C4-2B (cell line): ENCODE data around the gene RASSF5.
"Not testable (repeated sequence)": the region's sequence is repeated elsewhere in the genome, so short reads cannot be mapped to it uniquely, and the experiment has no call there.

Experiments
- H3K27ac ChIP-seq: fragments of 450-650 bp; 2 replicates; pipeline ENCODE4 v1.5.1; 2017
- ZFX ChIP-seq: fragments of 450-650 bp; IDR thresholded peaks from 2 replicates; pipeline ENCODE4 v1.6.1; 2017
- TF ChIP-seq, protein P1 (sequence below): fragments of 450-650 bp; conservative IDR thresholded peaks from 2 replicates; pipeline ENCODE4 v1.5.1; 2017; ENCODE audit warnings: mild to moderate bottlenecking

The RASSF5 gene

DNA sequence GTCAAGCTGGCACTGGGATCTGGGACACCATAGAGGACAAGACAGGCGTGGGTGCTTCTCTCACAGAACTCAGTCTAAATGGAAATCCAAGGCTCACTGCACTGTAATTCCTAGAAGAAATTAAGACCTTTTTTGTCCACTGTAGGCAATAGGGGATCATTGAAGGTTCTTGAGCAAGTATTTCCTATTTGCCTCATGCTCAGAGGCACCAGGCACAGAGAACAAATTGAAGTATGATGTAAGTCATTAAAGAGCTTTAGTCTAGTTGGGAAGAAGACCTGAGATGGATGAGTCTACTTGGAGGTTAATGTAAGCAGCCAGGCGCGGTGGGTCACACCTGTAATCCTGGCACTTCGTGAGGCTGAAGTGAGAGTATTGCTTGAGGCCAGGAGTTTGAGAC lies 70.3 kb downstream of the RASSF5 start:
- TF ChIP-seq, protein P1, sequence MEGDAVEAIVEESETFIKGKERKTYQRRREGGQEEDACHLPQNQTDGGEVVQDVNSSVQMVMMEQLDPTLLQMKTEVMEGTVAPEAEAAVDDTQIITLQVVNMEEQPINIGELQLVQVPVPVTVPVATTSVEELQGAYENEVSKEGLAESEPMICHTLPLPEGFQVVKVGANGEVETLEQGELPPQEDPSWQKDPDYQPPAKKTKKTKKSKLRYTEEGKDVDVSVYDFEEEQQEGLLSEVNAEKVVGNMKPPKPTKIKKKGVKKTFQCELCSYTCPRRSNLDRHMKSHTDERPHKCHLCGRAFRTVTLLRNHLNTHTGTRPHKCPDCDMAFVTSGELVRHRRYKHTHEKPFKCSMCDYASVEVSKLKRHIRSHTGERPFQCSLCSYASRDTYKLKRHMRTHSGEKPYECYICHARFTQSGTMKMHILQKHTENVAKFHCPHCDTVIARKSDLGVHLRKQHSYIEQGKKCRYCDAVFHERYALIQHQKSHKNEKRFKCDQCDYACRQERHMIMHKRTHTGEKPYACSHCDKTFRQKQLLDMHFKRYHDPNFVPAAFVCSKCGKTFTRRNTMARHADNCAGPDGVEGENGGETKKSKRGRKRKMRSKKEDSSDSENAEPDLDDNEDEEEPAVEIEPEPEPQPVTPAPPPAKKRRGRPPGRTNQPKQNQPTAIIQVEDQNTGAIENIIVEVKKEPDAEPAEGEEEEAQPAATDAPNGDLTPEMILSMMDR, result no peak
- TF ChIP-seq ZFX, result no peak

DNA sequence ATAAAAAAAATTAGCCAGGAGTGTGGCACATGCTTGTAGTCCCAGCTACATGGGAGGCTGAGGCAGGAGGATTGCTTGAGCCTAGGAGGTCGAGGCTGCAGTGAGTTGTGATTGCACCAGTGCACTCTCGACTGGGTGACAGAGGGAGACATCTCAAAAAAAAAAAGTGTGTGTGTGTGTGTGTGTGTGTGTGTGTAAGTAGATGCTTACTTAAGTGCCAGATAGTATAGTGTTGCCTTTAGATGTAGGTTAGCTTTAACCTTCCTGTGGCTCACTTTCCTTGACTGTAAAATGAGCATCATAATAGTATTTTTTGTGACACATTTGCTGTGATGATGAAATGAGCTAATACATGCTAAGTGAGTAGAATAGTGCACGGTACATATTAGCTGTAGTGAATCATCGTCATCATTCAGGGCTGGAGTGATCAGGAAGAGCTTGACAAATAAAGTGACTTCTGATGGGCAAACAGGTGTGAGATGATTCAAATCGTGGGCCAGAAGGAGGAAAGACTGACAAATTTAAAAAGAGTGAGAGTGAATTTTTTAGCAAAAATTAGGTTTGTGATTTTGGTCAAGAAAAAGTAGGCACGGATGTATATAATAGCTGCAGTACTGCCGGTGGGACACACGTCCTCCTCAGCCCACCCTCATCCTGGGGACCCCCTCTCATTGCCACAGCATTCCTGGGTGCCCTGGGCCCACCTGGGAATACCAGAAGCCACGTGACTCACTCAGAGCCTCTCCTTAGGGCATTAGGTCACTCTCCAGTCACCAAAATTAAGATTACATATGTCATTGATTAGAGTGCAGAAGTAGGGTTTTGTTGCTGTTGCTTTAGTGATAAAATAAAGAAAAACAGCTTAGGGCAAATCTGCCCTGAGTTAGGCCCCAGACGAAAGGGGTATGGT lies 71.0 kb downstream of the RASSF5 start:
- TF ChIP-seq, protein P1, result no peak
- no peak for TF ChIP-seq ZFX
- H3K27ac ChIP-seq, result no peak overlapping the region

More for the DNA sequence above, 70.3 kb downstream of the RASSF5 start:
- H3K27ac ChIP-seq, result no peak overlapping the region

DNA sequence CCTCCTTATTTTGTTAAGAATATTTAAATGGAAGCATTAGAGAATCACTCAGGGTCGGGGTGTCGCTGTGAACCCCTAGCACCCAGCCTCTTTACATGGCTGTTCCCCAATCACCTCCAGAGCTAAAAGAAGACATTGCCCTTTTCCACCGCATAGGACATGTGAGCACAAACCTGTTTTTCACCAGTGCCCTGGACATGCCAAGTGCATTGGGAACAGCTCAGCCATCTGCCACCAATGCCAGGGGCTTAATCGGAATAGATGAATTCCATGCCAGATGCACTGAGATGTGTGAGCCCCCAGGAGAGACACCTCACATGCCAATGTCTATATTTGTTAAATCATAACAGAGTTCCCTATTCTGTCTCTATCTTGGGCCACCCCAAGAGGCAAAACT lies 71.6 kb downstream of the RASSF5 start:
- H3K27ac ChIP-seq, result no peak overlapping the region
- TF ChIP-seq ZFX, result no peak

DNA sequence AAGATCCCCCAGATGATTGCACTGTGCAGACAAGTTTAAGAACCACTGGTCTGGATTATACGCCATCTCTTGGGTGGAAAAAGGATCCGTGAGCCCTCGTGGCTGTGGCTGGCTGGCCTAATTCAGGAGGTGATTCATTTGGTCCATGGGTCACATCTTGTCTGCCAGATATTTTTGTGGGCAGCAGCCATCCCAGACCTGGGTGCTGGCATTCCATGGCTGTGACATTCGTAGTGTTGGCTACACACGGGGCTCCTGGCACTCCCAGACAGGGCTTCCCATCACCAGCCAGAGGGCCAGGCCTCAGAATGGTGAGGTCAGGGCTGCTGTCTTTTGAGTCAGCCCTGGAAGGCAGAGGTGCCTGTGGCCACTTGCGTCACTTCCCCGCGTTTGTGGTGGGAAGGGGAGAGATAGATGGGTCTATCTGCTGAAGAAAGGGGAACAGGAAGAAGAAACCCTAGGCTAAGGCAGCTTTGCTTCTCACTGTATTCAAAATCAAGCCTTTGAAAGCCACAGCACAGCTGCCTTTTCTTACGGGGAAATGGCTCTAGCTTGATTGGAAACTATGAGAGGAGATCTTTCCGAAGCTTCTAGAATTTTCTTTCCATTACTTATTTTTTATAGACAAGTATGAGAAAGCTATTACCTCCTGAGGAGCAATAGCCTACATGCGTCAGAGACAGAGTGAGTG lies 72.6 kb downstream of the RASSF5 start:
- no peak overlapping the region for H3K27ac ChIP-seq
- TF ChIP-seq, protein P1, result no peak
- no peak for TF ChIP-seq ZFX

DNA sequence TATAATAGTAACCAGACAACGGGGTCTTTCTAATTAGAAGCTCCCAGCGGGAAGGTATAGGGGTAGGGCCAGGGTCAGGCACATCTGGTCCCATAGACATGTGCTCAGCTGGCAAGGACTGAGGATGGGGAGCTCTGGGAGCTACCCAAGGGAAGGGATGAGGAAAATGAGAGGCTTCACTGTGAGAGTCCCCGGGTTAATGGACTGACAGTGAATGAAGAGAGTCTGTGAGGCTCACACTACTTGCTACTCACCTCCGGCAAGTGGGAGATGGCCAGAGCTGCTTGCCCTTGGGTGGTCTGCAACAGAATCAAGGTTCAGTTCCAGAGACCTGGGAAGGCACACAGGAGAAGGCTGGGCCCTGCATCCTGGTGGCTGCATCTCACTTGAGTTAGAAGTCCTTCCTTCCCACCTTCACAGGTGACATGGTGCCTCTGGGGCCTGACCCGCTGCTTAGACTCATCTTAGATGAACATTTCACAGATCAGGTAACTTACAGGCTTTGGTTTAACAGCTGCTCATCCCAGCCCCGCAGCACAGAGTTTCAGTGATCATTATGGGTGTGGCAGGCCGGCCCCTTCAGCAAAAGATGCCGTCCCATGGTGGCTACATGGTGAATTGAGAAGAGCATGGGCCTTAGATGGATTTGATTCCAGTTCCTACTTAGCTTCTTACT lies 73.2 kb downstream of the RASSF5 start:
- no peak overlapping the region for H3K27ac ChIP-seq
- TF ChIP-seq, protein P1, result no peak
- TF ChIP-seq ZFX, result no peak

GRCh38 chr1:206581114-206581497 lies 73.8 kb downstream of the RASSF5 start:
- H3K27ac ChIP-seq, result not testable (repeated sequence)

- TF ChIP-seq, protein P1, result no peak
- no peak for TF ChIP-seq ZFX
- no peak overlapping the region for H3K27ac ChIP-seq
Observed at GRCh38 chr1:206581571-206581981, 74.2 kb downstream of the RASSF5 start.

DNA sequence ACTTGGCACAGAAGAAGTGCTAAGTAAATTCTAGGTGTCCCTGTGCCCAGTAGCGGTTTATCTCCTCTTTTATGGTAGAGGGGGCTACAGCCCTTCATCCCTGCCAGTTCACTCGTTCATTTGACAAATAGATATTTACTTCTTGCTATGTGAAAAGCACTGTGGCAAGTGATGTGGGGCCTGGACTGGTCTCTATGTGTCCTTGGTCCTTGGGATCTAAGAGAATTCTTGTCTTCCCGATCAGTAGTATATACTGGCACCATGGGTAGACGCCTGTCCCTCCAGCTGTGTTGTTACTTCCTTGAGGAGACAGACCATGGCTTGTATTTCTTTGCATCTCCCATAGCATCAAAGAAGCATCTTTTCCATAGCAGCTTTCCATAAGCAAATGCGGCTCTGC lies 75.2 kb downstream of the RASSF5 start:
- TF ChIP-seq, protein P1, result no peak
- no peak for TF ChIP-seq ZFX
- H3K27ac ChIP-seq, result no peak overlapping the region
